ENCODE data around the gene CNPY4.

Gene CNPY4

GRCh38 chr7:100152937-100153666 is 33.7 kb downstream of the CNPY4 start:
- FAIRE-seq, result no peak

- no peak for FAIRE-seq
These were observed 34.5 kb downstream of the CNPY4 start for GRCh38 chr7:100153708-100154535.

- FAIRE-seq, result no peak
These were observed 35.4 kb downstream of the CNPY4 start for GRCh38 chr7:100154651-100155491.

GRCh38 chr7:100155553-100156317 is 36.3 kb downstream of the CNPY4 start:
- no peak for FAIRE-seq

- FAIRE-seq, result no peak
These were observed 37.1 kb downstream of the CNPY4 start for GRCh38 chr7:100156331-100157068.

GRCh38 chr7:100157069-100157333 is 37.6 kb downstream of the CNPY4 start:
- FAIRE-seq, result no peak

- FAIRE-seq, result no peak
These were observed 38.1 kb downstream of the CNPY4 start for GRCh38 chr7:100157334-100158228.

- no peak for FAIRE-seq
These were observed 39.0 kb downstream of the CNPY4 start, which contains the start of gene TRAPPC14 for GRCh38 chr7:100158229-100159098. TSS of gene TRAPPC14 (minus strand) at chr7:100158723. CDS start at chr7:100158499, 224 bp downstream.

GRCh38 chr7:100159099-100159623 is 39.7 kb downstream of the CNPY4 start:
- no peak for FAIRE-seq

GRCh38 chr7:100160067-100160466 is 40.6 kb downstream of the CNPY4 start:
- no peak for FAIRE-seq

- FAIRE-seq, result no peak
These were observed 43.6 kb downstream of the CNPY4 start for GRCh38 chr7:100163006-100163531.

- FAIRE-seq, result no peak
These were observed 44.4 kb downstream of the CNPY4 start for GRCh38 chr7:100163871-100164270.

- no peak for FAIRE-seq
These were observed 47.0 kb downstream of the CNPY4 start for GRCh38 chr7:100166317-100166940.

GRCh38 chr7:100166970-100167911 is 47.8 kb downstream of the CNPY4 start:
- no peak for FAIRE-seq

GRCh38 chr7:100167912-100168323 is 48.5 kb downstream of the CNPY4 start:
- FAIRE-seq, result no peak

GRCh38 chr7:100169147-100169850 is 49.9 kb downstream of the CNPY4 start:
- no peak for FAIRE-seq
